Erythroblast (primary cell): ENCODE measurements around the gene JAG1.

Experiments used
- GATA1 ChIP-seq: IDR thresholded peaks from 2 replicates; pipeline ENCODE4 v1.6.1; 2011; ENCODE audit warnings: low read depth, mild to moderate bottlenecking, control low read depth, low read length, moderate library complexity
- POLR2A ChIP-seq: IDR thresholded peaks from 2 replicates; pipeline ENCODE4 v1.6.1; 2011; ENCODE audit warnings: mild to moderate bottlenecking, low read length

GRCh38 chr20:10710991-10711775, 37.4 kb upstream of the JAG1 start:
- no peak for TF ChIP-seq POLR2A
- no peak for TF ChIP-seq GATA1
